DLD1 (cell line): ENCODE data around the gene DNAJB8.

Experiments used
- in situ Hi-C: cut with HindIII; loops from 2 replicates; pipeline ENCODE4 v1.10.0; 2017; ENCODE audit warnings: low sequenced_read_pairs

Gene DNAJB8

GRCh38 chr3:128483657-128484403 lies 17.1 kb upstream of the DNAJB8 start:
- in situ Hi-C loops: no loop called here

DNA sequence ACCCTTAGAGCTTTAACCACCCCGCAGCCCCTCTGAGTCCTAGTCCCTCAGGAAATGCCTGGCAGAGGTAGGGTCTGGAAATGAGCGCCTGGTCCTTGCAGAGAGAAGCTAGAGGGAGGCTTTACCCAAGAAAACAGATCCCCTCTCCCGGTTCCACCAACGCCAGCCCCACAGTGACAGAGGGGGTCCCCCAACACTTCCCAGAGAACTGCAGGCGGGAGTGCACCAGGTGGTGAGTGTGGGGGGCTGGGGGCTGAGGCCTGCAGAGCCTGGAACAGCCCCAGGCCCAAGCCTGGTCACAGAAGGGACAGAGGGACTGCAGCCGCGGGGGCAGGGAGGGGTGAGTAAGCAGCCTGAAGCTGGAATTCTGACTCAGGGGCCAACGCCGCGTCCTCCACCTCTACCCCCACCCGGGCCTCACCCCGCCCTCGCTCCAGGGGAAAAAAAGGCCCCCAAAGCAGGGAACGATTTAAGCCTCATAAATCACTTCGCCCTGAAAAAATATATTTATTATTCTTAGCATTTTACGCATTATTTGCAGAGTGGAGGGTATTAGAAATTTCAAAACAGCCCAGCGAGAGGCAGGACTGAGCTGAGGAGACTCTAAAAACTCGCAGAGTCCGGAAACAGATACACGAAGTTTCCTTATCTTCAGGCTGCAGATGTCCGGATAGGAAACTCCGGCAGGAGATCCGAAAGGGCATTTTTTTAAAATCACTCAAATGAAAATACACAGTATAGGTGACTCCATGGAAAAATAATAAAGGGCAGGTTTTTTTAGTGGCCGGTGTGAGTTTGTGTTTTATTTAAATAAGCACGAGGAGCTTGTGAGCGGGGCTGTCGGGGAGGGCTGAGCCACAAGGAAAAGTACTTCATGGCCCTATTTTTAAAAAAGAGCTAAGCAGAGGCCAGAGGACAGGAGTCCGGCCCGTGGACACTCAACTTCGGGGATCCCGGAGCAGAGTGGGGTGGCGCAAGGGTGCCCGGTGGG lies 16.3 kb upstream of the DNAJB8 start:
- in situ Hi-C loops: no loop called here

DNA sequence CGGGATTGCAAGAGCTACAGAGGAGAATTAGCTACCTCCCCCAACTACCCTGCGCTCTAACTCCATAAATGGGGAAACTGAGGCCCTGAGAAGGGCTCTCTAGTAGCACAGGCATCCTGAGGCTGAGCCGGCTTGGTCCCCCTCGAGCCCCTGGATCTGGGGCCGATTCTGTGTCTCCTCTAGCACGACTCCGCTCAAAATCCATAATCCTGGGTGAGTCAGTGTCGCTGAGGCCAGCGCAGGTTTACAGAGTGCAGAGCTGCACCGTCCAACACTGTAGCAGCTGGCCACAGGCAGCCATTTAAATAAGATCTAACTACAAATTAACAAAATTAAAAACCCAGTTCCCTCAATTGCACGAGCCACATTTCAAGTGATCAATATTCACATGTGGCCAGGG lies 15.5 kb upstream of the DNAJB8 start:
- in situ Hi-C loops: no loop called here

GRCh38 chr3:128481438-128481942 lies 14.8 kb upstream of the DNAJB8 start:
- in situ Hi-C loops: no loop called here

DNA sequence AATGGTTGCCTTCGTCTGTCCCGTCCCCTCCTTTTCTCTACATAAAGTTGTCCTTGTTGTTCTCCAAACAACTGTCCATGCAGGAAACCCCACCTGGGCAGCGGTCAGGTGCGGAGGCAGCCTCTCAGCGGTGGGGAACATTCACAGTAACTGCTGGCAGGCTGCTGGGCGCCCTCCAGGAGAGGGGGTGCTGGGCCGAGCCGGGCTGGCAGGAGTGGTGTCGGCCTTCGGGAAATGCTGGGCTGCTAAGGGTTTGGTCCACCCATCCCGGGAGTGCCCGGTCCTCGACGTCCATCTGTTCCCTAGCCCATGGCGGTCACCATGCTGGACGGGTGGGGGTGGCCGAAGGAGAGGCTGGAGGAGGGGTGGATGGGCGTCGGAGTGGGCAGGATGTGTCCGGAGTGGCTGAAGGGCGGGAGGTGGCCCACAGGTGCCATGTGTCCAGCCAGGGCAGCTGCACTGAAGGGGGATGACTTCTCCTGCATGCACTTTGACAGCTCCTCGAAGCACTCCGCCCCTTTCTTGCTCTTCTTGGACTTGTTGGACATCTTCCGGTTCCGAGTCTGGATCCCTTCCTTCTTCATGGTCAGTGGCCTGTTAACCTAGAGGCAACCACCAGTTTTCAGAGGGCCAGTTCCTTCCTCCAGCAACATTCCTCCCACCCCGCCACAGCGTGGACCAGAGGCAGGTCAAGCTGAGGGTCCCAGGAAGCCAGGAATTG lies 14.2 kb upstream of the DNAJB8 start:
- in situ Hi-C loops: no loop called here

DNA sequence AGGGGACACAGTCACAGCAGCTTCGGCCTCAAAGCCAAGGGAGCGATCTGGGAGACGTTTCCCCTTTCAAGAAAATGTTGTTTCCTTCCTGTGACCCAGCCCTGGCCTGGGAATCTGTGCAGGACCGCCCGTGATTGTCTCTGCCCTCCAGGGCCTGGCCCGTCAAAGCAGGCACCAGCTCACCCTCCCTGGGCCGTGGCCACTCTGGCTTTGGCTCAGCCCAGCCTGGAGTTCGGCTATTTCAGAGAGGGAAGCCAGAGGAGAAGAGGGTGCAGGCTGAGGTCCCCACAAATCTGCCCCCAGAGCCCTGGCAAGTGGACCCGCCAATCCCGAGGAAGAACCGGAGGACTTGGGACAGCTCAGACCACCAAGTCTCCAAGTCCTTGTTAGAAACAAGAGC lies 13.6 kb upstream of the DNAJB8 start:
- in situ Hi-C loops: no loop called here

DNA sequence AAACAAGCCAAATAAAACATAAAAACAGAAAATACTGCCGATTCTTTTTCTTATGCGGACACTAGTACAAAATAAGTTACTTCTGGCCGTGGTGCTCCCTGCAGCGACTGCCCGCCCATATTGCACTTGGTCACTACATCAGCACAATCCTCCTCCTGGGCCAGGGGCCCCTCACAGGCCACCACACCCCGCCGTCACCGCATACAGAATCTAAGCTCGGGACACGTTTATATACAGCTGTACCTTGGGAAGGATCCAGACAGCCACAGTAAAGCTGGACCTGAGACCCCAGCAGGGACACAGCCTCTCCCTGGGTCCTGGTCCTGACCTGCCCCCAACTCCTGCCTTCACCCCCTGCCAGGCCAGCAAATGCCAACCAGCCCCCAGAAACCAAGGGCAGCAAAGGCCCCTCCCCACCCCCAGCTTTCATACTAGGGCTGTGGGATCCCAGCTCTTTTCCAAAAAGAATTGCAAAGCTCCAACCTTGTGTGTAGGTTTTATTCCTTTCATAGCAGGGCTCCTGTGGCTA lies 12.9 kb upstream of the DNAJB8 start:
- in situ Hi-C loops: no loop called here

- in situ Hi-C loops: no loop called here
Observed at GRCh38 chr3:128478576-128479506, 12.2 kb upstream of the DNAJB8 start.

GRCh38 chr3:128476659-128477058 lies 10.0 kb upstream of the DNAJB8 start:
- in situ Hi-C loops: no loop called here

- in situ Hi-C loops: no loop called here
Observed at GRCh38 chr3:128475355-128475754, 8.7 kb upstream of the DNAJB8 start.

DNA sequence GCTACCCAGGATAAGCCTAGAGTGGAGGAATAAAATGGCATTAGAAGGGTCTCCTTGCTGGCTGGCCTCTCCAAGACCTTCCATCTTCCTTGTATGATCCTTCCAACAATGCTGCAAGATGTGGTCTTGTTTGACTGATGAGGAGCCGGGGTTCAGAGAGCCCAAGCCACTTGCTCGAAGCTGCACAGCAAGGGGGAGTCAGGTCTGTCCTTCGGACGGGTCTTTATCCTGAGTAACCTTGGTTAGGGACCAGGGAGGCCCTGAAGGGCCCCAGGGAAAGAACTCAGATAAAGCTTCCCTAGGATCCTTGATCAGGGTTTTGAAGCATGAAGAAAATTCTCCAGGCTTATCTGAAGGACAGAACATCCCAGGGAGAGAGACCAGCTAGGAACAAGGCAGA lies 7.0 kb upstream of the DNAJB8 start:
- in situ Hi-C loops: no loop called here

DNA sequence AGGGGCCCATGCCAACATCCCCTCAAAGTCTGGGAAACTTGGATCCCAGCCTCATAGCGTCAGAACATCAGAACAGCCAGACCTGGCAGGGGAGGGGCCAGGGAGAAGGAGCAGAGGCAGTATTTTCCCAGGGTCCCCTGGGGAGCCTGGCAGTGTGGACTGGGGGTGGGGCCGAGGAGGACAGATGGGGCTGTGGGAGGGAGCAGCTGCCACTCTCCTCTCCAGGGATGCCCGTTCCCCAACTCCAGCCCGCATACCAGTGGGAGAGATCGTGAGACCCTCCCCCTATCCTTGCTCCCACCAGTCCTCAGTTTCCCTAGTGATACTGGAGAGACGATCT lies 6.5 kb upstream of the DNAJB8 start:
- in situ Hi-C loops: no loop called here

GRCh38 chr3:128472449-128473179 lies 5.9 kb upstream of the DNAJB8 start:
- in situ Hi-C loops: no loop called here

- in situ Hi-C loops: no loop called here
Observed at GRCh38 chr3:128471720-128472119, 5.0 kb upstream of the DNAJB8 start.

- in situ Hi-C loops: no loop called here
Observed at GRCh38 chr3:128471110-128471509, 4.4 kb upstream of the DNAJB8 start.

GRCh38 chr3:128470134-128470899 lies 3.6 kb upstream of the DNAJB8 start:
- in situ Hi-C loops: no loop called here

- in situ Hi-C loops: no loop called here
Observed at GRCh38 chr3:128469556-128469955, 2.9 kb upstream of the DNAJB8 start.

GRCh38 chr3:128468791-128469527 lies 2.3 kb upstream of the DNAJB8 start:
- in situ Hi-C loops: no loop called here
